ENCODE results near the gene TTC7B.

- TF ChIP-seq TEAD4 (IDR thresholded peaks at IDR 0.05) (no peak), REST (IDR thresholded peaks at IDR 0.05; ENCODE audit: low read depth) (no peak), MAX (IDR thresholded peaks at IDR 0.05) (no peak), RAD21 (IDR thresholded peaks at IDR 0.05; ENCODE audit: low read depth) (no peak), EP300 (IDR thresholded peaks at IDR 0.05; ENCODE audit: borderline replicate concordance) (no peak), TAF1 (IDR thresholded peaks at IDR 0.05; ENCODE audit: low read depth) (no peak)
Measured at GRCh38 chr14:90720832-90721231, 95.4 kb downstream of the TTC7B start.
